K562 (cell line): ENCODE measurements around the gene SMCHD1. TPM values are rescaled to one million over a fixed set of nuclear protein-coding genes. Genes with fewer than 3 reads are reported as not detected.

Experiments used
- EP400 ChIP-seq: fragments of 450-650 bp; IDR thresholded peaks from 2 replicates; pipeline ENCODE4 v1.6.1; 2017; ENCODE audit warnings: antibody characterized with exemption, mild to moderate bottlenecking, moderate library complexity
- HDGF ChIP-seq: fragments of 450-650 bp; IDR thresholded peaks from 2 replicates; pipeline ENCODE4 v1.6.1; 2016
- KDM1A ChIP-seq, 2 experiments: fragments of 450-650 bp; IDR thresholded peaks; 2 replicates each; pipeline ENCODE4 v1.6.1; 2016; ENCODE audit warnings: mild to moderate bottlenecking in 2 of 2
- MAFG ChIP-seq: fragments of 450-650 bp; conservative IDR thresholded peaks from 2 replicates; pipeline ENCODE4 v1.6.1; 2016; ENCODE audit warnings: missing genetic modification characterization, missing compliant biosample characterization
- POLR2G ChIP-seq: fragments of 200-400 bp; formaldehyde crosslinking; IDR thresholded peaks from 2 replicates; pipeline ENCODE4 v1.6.1; 2017; ENCODE audit warnings: low read depth, mild to moderate bottlenecking, antibody characterized with exemption, low read length, moderate library complexity
- TCF7L2 ChIP-seq: fragments of 150-350 bp; IDR thresholded peaks from 2 replicates; pipeline ENCODE4 v1.6.1; 2016; ENCODE audit warnings: low read depth, mild to moderate bottlenecking, low read length, moderate library complexity
- TRIM24 ChIP-seq, 2 experiments: fragments of 450-650 bp; IDR thresholded peaks; 2 replicates each; pipeline ENCODE4 v1.6.1; 2016
- ZNF263 ChIP-seq: sonication (generic); formaldehyde crosslinking; IDR thresholded peaks from 2 replicates; pipeline ENCODE4 v1.8.0; 2022; ENCODE audit warnings: mild to moderate bottlenecking, missing genetic modification reagents, borderline replicate concordance
- polyA plus RNA-seq, 8 experiments: library from polyadenylated mRNA; depleted of rRNA in 4 of 8; stranded (reverse) in 5 of 8; unstranded in 3 of 8; fragments of >200 nt; fragmentation: Nextera tagmentation in 2 of 8; fragmentation: Illumina TruSeq in 1 of 8; extraction: Ambion mirVana in 2 of 8; extraction: Trizol in 1 of 8; gene quantifications; 2 replicates each; pipeline versions ENCODE4 v1.2.1 to v1.2.3, GENCODE V29; 2011 to 2014; ENCODE audit warnings: inconsistent platforms in 1 of 8, missing spikeins in 1 of 8
- total RNA-seq, 7 experiments: library from RNA; depleted of rRNA in 6 of 7; stranded (reverse); fragments of >200 nt in 6 of 7; fragmentation: Illumina TruSeq in 2 of 7; extraction: Trizol in 2 of 7; gene quantifications; 2 replicates each; pipeline versions ENCODE4 v1.2.1 to v1.2.3, GENCODE V29; 2011 to 2021; ENCODE audit warnings: low replicate concordance in 1 of 7
- TF ChIP-seq, protein P1 (sequence below), 2 experiments: fragments of 450-650 bp; conservative IDR thresholded peaks; 2 replicates each; pipeline ENCODE4 v1.6.1; 2017; ENCODE audit warnings: mild to moderate bottlenecking in 2 of 2, moderate library complexity in 2 of 2
- TF ChIP-seq, protein P2 (sequence below): sonication (generic); formaldehyde crosslinking; IDR thresholded peaks from 2 replicates; pipeline ENCODE4 v1.8.0; 2022; ENCODE audit warnings: mild to moderate bottlenecking, missing genetic modification reagents
- TF ChIP-seq, protein P3 (sequence below), 2 experiments: fragments of 200-800 bp in 1 of 2; sonication (Bioruptor generic) in 1 of 2; sonication (generic) in 1 of 2; formaldehyde crosslinking in 1 of 2; IDR thresholded peaks in 1 of 2; conservative IDR thresholded peaks in 1 of 2; 2 replicates each; pipeline versions ENCODE4 v1.5.0 to v1.6.1; 2016 to 2020; ENCODE audit warnings: missing compliant biosample characterization in 1 of 2, missing genetic modification characterization in 1 of 2, missing genetic modification reagents in 1 of 2
- TF ChIP-seq, protein P4 (sequence below), 3 experiments: fragments of 200-800 bp in 1 of 3; sonication (Bioruptor generic) in 1 of 3; sonication (generic) in 1 of 3; formaldehyde crosslinking in 1 of 3; IDR thresholded peaks; 2 replicates each; pipeline versions ENCODE4 v1.6.1 to v1.8.0; 2016 to 2022; ENCODE audit warnings: mild to moderate bottlenecking in 2 of 3, missing compliant biosample characterization in 2 of 3, missing genetic modification characterization in 2 of 3, missing genetic modification reagents in 1 of 3
- TF ChIP-seq, protein P5 (sequence below): sonication (generic); formaldehyde crosslinking; IDR thresholded peaks from 2 replicates; pipeline ENCODE4 v1.8.0; 2022; ENCODE audit warnings: missing genetic modification reagents, mild to moderate bottlenecking, borderline replicate concordance
- TF ChIP-seq, protein P6 (sequence below): fragments of 450-650 bp; IDR thresholded peaks from 2 replicates; pipeline ENCODE4 v1.6.1; 2017; ENCODE audit warnings: antibody characterized with exemption, mild to moderate bottlenecking

Gene SMCHD1
- total and polyA plus RNA-seq, 9 of the 15 experiments (the other 6 are each of a cell fraction or from before 2014, with no cell fraction given) = 6.3 to 144 (median 72.7) TPM

DNA sequence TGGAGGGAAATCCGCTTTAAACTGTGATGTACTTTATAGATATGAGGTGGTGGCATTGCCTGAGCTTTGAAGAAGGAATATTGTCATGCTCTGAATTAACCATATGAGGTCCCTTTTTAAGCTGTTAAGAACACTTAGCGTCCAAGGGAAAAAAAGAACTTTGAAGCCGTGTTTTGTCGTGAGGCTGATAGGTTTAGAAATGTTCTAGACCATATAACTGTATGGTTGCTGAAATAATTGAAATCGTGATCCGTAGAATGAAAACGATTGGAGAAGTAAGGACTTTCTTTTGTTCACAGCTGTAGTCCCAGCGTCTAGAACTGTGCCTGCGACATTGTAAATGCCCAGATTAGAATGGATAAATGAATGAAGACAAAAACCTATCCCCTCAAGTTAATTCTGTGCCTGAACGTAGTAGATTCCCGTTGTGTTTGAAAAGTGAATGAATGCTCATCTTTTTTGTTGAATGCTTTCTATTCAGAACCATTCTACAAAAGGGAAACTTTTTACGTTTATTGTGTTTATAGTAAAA lies 1.5 kb downstream of the SMCHD1 start (continued):
- TF ChIP-seq, protein P1, sequence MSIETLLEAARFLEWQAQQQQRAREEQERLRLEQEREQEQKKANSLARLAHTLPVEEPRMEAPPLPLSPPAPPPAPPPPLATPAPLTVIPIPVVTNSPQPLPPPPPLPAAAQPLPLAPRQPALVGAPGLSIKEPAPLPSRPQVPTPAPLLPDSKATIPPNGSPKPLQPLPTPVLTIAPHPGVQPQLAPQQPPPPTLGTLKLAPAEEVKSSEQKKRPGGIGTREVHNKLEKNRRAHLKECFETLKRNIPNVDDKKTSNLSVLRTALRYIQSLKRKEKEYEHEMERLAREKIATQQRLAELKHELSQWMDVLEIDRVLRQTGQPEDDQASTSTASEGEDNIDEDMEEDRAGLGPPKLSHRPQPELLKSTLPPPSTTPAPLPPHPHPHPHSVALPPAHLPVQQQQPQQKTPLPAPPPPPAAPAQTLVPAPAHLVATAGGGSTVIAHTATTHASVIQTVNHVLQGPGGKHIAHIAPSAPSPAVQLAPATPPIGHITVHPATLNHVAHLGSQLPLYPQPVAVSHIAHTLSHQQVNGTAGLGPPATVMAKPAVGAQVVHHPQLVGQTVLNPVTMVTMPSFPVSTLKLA (conservative IDR thresholded peaks at IDR 0.05) = peak in 1 of 2 experiments; percentile 32; a peak in 1 of 4 replicates
- TF ChIP-seq HDGF (0 out of 2 replicates have a peak, but pooled peaks have one; percentile 31), TCF7L2 (no peak), ZNF263 (0 out of 2 replicates have a peak, but pooled peaks have one; percentile 51), TRIM24 (IDR thresholded peaks at IDR 0.05) (0 out of 4 replicates have a peak, but pooled peaks of 1 of the 2 experiments have one; percentile 3), POLR2G (no peak), KDM1A (IDR thresholded peaks at IDR 0.05) (no peak; a peak in 1 of 4 replicates), MAFG (tag) (no peak), EP400 (peak; percentile 11; the same call in 1 of the 2 replicates)
- TF ChIP-seq, protein P2, sequence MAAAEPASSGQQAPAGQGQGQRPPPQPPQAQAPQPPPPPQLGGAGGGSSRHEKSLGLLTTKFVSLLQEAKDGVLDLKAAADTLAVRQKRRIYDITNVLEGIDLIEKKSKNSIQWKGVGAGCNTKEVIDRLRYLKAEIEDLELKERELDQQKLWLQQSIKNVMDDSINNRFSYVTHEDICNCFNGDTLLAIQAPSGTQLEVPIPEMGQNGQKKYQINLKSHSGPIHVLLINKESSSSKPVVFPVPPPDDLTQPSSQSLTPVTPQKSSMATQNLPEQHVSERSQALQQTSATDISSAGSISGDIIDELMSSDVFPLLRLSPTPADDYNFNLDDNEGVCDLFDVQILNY (CRISPR knock-in tag) = no peak
- TF ChIP-seq, protein P3, sequence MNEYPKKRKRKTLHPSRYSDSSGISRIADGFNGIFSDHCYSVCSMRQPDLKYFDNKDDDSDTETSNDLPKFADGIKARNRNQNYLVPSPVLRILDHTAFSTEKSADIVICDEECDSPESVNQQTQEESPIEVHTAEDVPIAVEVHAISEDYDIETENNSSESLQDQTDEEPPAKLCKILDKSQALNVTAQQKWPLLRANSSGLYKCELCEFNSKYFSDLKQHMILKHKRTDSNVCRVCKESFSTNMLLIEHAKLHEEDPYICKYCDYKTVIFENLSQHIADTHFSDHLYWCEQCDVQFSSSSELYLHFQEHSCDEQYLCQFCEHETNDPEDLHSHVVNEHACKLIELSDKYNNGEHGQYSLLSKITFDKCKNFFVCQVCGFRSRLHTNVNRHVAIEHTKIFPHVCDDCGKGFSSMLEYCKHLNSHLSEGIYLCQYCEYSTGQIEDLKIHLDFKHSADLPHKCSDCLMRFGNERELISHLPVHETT (CRISPR knock-in tag; conservative IDR thresholded peaks at IDR 0.05 in 1 of 2, IDR thresholded peaks at IDR 0.05 in 1 of 2) = no peak
- TF ChIP-seq, protein P4, sequence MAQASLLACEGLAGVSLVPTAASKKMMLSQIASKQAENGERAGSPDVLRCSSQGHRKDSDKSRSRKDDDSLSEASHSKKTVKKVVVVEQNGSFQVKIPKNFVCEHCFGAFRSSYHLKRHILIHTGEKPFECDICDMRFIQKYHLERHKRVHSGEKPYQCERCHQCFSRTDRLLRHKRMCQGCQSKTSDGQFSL (CRISPR knock-in tag; IDR thresholded peaks at IDR 0.05) = peak; percentile 53; the same call in 1 of the 2 replicates
- TF ChIP-seq, protein P4 (tag; IDR thresholded peaks at IDR 0.05) = no peak
- TF ChIP-seq, protein P5, sequence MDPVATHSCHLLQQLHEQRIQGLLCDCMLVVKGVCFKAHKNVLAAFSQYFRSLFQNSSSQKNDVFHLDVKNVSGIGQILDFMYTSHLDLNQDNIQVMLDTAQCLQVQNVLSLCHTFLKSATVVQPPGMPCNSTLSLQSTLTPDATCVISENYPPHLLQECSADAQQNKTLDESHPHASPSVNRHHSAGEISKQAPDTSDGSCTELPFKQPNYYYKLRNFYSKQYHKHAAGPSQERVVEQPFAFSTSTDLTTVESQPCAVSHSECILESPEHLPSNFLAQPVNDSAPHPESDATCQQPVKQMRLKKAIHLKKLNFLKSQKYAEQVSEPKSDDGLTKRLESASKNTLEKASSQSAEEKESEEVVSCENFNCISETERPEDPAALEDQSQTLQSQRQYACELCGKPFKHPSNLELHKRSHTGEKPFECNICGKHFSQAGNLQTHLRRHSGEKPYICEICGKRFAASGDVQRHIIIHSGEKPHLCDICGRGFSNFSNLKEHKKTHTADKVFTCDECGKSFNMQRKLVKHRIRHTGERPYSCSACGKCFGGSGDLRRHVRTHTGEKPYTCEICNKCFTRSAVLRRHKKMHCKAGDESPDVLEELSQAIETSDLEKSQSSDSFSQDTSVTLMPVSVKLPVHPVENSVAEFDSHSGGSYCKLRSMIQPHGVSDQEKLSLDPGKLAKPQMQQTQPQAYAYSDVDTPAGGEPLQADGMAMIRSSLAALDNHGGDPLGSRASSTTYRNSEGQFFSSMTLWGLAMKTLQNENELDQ = no peak
- TF ChIP-seq, protein P6, sequence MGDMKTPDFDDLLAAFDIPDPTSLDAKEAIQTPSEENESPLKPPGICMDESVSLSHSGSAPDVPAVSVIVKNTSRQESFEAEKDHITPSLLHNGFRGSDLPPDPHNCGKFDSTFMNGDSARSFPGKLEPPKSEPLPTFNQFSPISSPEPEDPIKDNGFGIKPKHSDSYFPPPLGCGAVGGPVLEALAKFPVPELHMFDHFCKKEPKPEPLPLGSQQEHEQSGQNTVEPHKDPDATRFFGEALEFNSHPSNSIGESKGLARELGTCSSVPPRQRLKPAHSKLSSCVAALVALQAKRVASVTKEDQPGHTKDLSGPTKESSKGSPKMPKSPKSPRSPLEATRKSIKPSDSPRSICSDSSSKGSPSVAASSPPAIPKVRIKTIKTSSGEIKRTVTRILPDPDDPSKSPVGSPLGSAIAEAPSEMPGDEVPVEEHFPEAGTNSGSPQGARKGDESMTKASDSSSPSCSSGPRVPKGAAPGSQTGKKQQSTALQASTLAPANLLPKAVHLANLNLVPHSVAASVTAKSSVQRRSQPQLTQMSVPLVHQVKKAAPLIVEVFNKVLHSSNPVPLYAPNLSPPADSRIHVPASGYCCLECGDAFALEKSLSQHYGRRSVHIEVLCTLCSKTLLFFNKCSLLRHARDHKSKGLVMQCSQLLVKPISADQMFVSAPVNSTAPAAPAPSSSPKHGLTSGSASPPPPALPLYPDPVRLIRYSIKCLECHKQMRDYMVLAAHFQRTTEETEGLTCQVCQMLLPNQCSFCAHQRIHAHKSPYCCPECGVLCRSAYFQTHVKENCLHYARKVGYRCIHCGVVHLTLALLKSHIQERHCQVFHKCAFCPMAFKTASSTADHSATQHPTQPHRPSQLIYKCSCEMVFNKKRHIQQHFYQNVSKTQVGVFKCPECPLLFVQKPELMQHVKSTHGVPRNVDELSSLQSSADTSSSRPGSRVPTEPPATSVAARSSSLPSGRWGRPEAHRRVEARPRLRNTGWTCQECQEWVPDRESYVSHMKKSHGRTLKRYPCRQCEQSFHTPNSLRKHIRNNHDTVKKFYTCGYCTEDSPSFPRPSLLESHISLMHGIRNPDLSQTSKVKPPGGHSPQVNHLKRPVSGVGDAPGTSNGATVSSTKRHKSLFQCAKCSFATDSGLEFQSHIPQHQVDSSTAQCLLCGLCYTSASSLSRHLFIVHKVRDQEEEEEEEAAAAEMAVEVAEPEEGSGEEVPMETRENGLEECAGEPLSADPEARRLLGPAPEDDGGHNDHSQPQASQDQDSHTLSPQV = 0 out of 2 replicates have a peak, but pooled peaks have one; percentile 24
